T-helper 2 cell (primary cell): ENCODE measurements around the gene ZNF514.
A peak's percentile ranks its signal among the peaks of the same experiment; 100 is the strongest.
"Not testable (repeated sequence)": the region's sequence is repeated elsewhere in the genome, so short reads cannot be mapped to it uniquely, and the experiment has no call there.

ENCODE experiments used
- DNase-seq, 5 experiments: peaks; one replicate each; pipeline versions ENCODE4 v3.0.0 to v3.0.0-alpha.2; 2012 to 2022

Gene ZNF514

DNA sequence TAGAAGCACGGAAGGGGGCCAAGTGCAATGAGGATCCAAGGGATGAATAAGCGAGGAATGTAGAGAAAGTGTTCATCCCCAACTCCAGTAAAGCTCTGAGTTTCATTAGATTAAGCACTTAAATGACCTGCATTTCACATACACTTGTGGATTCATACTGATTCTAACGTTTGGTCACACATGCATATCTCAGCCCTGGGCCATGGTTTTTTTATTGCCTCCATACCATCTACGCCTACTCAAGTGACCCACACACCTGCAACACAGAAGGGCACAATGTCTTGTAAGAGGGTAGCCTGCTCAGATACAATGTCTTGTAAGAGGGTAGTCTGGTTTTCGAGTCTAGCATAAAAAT lies 37.5 kb downstream of the ZNF514 start:
- no peak for DNase-seq

DNA sequence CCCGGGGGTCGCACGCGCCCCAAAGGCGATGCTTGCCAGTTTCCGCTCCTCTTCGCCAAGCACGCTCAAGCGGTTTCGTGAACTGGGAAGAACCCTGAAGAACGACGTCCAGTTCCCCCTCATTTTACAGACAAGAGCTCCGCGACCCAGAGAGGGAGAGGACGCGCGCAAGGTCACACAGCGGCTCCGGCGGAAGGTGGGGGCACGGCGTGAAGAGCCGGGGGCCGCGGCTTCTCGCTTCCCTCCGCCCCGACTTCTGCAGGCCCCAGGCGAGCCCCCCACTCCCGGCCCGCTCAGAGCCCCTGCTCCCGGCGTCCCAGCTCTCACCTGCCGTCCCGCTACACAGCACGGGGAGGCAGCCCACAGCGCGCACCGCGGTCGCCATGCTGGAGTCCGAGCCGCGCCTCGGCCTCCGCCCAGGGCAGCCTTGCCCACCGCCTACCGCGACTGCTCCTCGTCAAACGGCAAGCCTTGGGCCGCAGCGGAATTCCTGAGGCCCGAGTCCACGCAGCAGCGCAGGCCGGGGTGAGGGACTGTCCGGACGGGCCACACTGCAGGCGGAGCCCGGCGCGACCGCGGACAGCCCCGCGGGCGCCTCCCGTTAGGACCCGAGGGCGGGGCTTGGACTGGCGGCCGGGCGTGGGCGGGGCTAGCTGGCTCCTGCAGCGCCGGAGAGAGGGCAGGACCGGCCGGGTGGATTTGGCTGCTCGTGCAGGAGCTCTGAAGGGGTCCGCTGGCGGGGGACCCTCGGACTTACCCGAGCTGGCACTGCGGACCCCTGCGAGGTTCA lies 38.0 kb downstream of the ZNF514 start, which contains the start of gene MRPS5:
TSS of gene MRPS5 (minus strand) at position 402 of the 790 bp plus-strand sequence. CDS start at position 385, 17 bp downstream.
- peak; percentile 66 to 88 (median 74) for DNase-seq

GRCh38 chr2:95121093-95121406 lies 38.6 kb downstream of the ZNF514 start:
- DNase-seq, result no peak

DNA sequence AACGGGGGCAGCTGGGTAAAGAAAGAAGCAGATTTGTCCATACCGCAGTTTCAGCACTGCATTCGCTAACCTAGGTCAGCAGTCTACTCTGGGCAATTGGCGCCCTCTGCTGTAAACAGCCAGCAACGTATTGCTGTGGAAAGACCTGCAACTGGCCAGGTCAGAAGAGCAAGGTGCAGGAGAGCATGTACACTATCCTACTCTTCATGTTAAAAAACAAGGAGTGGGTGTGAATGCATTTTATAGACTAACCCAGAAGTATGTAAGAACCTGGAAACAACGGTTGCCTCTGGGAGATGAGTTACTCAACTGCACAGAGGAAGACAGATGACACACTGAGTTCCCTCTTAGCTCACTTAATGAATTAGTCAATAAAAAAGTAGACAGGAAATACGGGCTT lies 44.2 kb downstream of the ZNF514 start:
- DNase-seq, result peak; percentile 25 to 79 (median 52)

DNA sequence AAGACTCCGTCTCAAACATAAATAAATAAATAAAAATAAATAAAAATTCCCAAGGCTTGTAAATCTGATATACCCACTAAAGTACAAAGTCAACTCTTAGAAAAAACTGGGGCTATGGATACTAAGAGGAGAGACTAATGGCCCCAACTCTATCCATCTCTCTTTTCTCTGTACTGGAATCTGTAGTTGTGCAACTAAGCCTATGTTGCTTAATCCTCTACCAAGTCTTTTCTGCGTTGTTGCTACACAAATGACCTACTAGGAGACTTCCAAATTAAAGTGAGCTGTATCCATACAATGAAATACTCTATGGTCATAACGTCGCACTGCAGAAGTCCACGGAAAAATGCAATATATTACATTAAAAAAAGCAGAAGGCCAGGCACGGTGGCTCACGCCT lies 46.2 kb downstream of the ZNF514 start:
- no peak for DNase-seq

DNA sequence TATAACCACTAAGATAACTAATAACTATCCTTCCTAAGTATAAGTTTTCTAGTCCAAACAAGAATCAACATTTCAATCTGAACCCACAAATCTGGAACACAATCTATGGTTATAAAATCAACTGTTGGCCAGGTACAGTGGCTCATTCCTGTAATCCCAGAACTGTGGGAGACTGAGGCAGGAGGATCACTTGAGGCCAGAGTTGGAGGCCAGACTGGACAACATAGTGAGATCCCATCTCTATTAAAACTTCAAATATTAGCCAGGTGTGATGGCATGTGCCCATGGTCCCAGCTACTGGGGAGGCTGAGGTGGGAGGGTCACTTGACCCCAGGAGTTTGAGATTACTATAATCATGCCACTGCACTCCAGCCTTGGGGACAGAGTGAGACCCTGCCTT lies 49.3 kb downstream of the ZNF514 start:
- no peak for DNase-seq

DNA sequence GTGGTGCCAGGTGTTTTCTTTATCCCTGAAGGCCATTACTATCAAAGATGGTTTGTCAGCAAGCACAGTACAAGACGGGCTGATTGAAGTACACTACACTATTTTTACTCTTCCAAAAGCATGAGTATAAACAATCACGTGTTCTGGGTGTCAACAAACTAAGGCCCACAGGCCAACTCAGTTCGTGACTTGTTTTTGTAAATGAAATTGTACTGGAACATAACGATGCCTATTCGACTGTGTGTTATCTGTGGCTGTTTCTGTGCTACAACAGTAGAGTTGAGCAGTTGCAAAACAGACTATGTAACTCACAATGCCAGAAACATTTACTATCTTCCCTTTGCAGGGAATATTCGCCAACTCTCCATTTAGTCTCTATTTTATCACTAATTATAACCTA lies 50.4 kb downstream of the ZNF514 start:
- DNase-seq, result no peak

GRCh38 chr2:95106081-95106480 lies 53.6 kb downstream of the ZNF514 start:
- no peak for DNase-seq

DNA sequence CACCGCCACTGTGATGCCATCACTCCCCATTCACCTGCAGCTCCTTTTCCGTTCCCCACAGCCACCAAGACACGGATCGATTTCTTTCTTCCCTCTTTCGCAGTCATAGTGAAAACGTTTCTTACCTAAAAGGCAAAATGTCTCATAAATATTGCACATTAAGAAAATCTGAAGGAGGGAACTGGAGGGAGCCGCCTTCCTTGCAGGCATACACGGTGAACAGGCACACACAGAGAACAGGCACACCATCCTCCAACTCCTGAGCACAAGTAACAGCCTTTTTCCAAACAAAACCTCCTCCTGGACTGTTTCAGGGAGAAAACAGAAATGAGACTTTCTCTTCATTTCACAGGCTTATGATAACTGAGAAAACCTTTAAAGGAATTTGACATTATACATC lies 55.0 kb downstream of the ZNF514 start:
- DNase-seq, result no peak

DNA sequence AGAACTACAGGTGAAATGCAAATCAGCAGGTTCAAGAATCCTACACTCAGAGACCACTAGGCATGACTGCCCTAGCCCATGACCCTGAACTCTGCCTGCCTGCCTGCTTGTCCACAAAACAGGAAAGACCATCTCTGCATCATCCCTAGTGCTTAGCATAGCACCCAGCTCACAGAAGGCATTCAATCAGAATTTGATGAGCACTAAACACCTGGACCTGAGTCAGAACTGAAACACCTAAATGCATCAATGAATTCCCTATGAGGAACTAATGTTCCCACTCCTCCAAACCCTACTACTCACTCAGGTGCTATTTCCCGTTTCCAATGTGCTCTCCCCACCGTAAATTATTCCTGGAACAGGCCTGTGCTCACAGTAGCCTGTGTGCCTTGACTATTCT lies 59.7 kb downstream of the ZNF514 start:
- no peak for DNase-seq

DNA sequence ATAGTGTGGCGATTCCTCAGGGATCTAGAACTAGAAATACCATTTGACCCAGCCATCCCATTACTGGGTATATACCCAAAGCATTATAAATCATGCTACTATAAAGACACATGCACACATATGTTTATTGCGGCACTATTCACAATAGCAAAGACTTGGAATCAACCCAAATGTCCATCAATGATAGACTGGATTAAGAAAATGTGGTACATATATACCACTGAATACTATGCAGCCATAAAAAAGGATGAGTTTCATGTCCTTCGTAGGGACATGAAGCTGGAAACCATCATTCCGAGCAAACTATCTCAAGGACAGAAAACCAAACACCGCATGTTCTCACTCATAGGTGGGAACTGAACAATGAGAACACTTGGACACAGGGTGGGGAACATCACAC lies 61.4 kb downstream of the ZNF514 start:
- DNase-seq, result not testable (repeated sequence)
